CD4-positive, alpha-beta T cell (primary cell): Measurements from ENCODE around the gene TOPAZ1. TPM values are rescaled to one million over a fixed set of nuclear protein-coding genes. Genes with fewer than 3 reads are reported as not detected.

Experiments used
- ATAC-seq: fragments of 200-7000 bp; cut with Tn5 transposase; one replicate; pipeline ENCODE4 v1.10.0; 2022; ENCODE audit warnings: mild to moderate bottlenecking; ENCODE audit not compliant: poor library complexity
- CTCF ChIA-PET: fragments of 350-600 bp; sonication (Branson Sonifier 250); formaldehyde crosslinking; loops from one replicate; lab custom pipeline; 2021; ENCODE audit warnings: antibody characterized with exemption, inconsistent platforms; lab: Charles Lee
- POLR2A ChIA-PET: fragments of 350-600 bp; sonication (Branson Sonifier 250); formaldehyde crosslinking; loops from one replicate; lab custom pipeline; 2021; ENCODE audit warnings: antibody characterized with exemption, inconsistent platforms; lab: Charles Lee
- DNase-seq, 14 experiments: peaks; one replicate each; pipeline ENCODE4 v3.0.0-alpha.2; 2013 to 2020; ENCODE audit warnings: mixed read lengths in 2 of 14
- H3K27ac ChIP-seq, 2 donors: one replicate each; pipeline versions ENCODE4 v1.5.1 to v1.7.0; 2013; ENCODE audit warnings: low read length in 2 of 2, low read depth in 1 of 2, mild to moderate bottlenecking in 1 of 2
- H3K27me3 ChIP-seq, 2 experiments: 1 replicate in 1 of 2; 2 replicates in 1 of 2; pipeline versions ENCODE4 v1.6.1 to v1.7.0; 2013; ENCODE audit warnings: low read length in 2 of 2, control low read depth in 1 of 2, mild to moderate bottlenecking in 1 of 2, moderate library complexity in 1 of 2; ENCODE audit not compliant: insufficient read depth in 2 of 2, control insufficient read depth in 1 of 2
- H3K36me3 ChIP-seq: one replicate; pipeline ENCODE4 v1.6.1; 2013; ENCODE audit warnings: low read length, control low read depth; ENCODE audit not compliant: insufficient read depth
- H3K4me1 ChIP-seq: one replicate; pipeline ENCODE4 v1.6.1; 2013; ENCODE audit warnings: low read length, control low read depth; ENCODE audit not compliant: insufficient read depth
- H3K4me3 ChIP-seq: one replicate; pipeline ENCODE4 v1.5.1; 2013; ENCODE audit warnings: mild to moderate bottlenecking, low read length, moderate library complexity
- H3K9me3 ChIP-seq, 2 experiments: 1 replicate in 1 of 2; 2 replicates in 1 of 2; pipeline versions ENCODE4 v1.6.1 to v1.7.0; 2013; ENCODE audit warnings: low read length in 2 of 2, mild to moderate bottlenecking in 2 of 2, control low read depth in 1 of 2, moderate library complexity in 1 of 2; ENCODE audit not compliant: control insufficient read depth in 1 of 2, insufficient read depth in 1 of 2
- H3K27ac Mint-ChIP-seq: one replicate; pipeline ENCODE4 v1.8.0; 2020; ENCODE audit warnings: mixed read lengths
- H3K27me3 Mint-ChIP-seq: one replicate; pipeline ENCODE4 v1.8.0; 2021; ENCODE audit warnings: mixed read lengths
- H3K36me3 Mint-ChIP-seq: one replicate; pipeline ENCODE4 v1.8.0; 2021; ENCODE audit warnings: low read depth, mixed read lengths
- H3K4me1 Mint-ChIP-seq: one replicate; pipeline ENCODE4 v1.8.0; 2021; ENCODE audit warnings: low read depth, mixed read lengths
- H3K4me3 Mint-ChIP-seq: one replicate; pipeline ENCODE4 v1.8.0; 2020; ENCODE audit warnings: mild to moderate bottlenecking, mixed read lengths
- H3K9me3 Mint-ChIP-seq: one replicate; pipeline ENCODE4 v1.8.0; 2020; ENCODE audit warnings: mixed read lengths
- CTCF ChIP-seq: fragments of 200-600 bp; IDR thresholded peaks from one replicate; pipeline ENCODE4 v1.8.0; 2022; ENCODE audit warnings: antibody characterized with exemption, mild to moderate bottlenecking
- intact Hi-C, 2 experiments: fragments of 100-400 bp; cut with DNase I in 1 of 2; cut with micrococcal nuclease in 1 of 2; formaldehyde crosslinking; loops; one replicate each; pipeline versions ENCODE4 v1.15.1 to v1.9.0; 2023 to 2025; cut with DNase I, micrococcal nuclease
- total RNA-seq, 174 experiments: library from RNA in 2 of 174; stranded (reverse) in 2 of 174; gene quantifications; one replicate each; pipeline ENCODE4 v1.2.3 and lab custom pipeline; 2021 to 2026

TOPAZ1 gene
- total RNA-seq, 2 experiments from 2014 or later: not detected

GRCh38 chr3:44210967-44211366 is 30.7 kb upstream of the TOPAZ1 start:
- peaks cover 20% of the 10 kb centered on the region for H3K4me1 Mint-ChIP-seq
- no peaks in the 10 kb centered on the region for H3K36me3 ChIP-seq
- POLR2A ChIA-PET: no interaction called here
- DNase-seq (no peak), ATAC-seq (no peak)
- H3K27ac ChIP-seq: no peak overlapping the region
- H3K4me3 ChIP-seq: no peak overlapping the region
- no peak overlapping the region for H3K4me3 Mint-ChIP-seq
- H3K9me3 Mint-ChIP-seq: peaks cover 5% of the 10 kb centered on the region
- CTCF ChIA-PET: interaction anchor here (0.6 to 1.9 kb wide), 2 partner anchors 12 to 645 kb away, joined by 3 to 5 read pairs; no protein-coding TSS in a partner anchor
- TF ChIP-seq CTCF: no peak
- H3K27me3 ChIP-seq: peaks cover 16 to 18% of the 10 kb centered on the region in 2 experiments
- H3K27me3 Mint-ChIP-seq: peaks cover 78% of the 10 kb centered on the region
- intact Hi-C loops: no loop called here
- no peaks in the 10 kb centered on the region for H3K9me3 ChIP-seq
- peaks cover 13% of the 10 kb centered on the region for H3K4me1 ChIP-seq
- no peak overlapping the region for H3K27ac Mint-ChIP-seq
- no peaks in the 10 kb centered on the region for H3K36me3 Mint-ChIP-seq

DNA sequence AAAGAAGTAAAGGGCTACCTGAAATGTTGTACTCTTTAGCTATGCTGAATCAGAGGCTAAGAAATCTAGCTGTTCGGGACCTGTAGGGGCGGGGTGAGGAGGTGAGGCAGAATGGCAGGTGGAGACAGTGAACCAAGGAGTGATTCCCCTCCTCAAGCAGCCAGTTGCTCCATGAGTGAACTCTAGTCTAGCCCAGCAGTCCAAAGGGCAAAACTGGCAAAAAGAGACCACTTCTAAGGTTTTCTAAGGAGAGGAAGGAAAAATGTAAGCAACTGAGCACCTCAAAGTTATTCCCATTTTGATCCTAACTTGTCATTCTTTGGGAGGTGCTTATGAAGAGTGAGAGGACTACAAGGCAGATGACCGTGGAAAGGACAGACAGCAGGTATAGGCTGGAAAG is 19.3 kb upstream of the TOPAZ1 start:
- Mint-ChIP-seq H3K27me3 (peaks cover 60% of the 10 kb centered on the region), H3K4me3 (no peak overlapping the region), H3K4me1 (peaks cover 6% of the 10 kb centered on the region), H3K36me3 (no peaks in the 10 kb centered on the region), H3K9me3 (peaks cover 7% of the 10 kb centered on the region), H3K27ac (no peak overlapping the region)
- DNase-seq (no peak), ATAC-seq (no peak)
- no peaks in the 10 kb centered on the region for H3K4me1 ChIP-seq
- intact Hi-C loops: no loop called here
- H3K36me3 ChIP-seq: no peaks in the 10 kb centered on the region
- ChIA-PET CTCF (no interaction called here), POLR2A (no interaction called here)
- no peak overlapping the region for H3K27ac ChIP-seq
- no peaks in the 10 kb centered on the region for H3K9me3 ChIP-seq
- no peak for TF ChIP-seq CTCF
- peaks cover 8 to 16% of the 10 kb centered on the region in 2 experiments for H3K27me3 ChIP-seq
- H3K4me3 ChIP-seq: no peak overlapping the region

DNA sequence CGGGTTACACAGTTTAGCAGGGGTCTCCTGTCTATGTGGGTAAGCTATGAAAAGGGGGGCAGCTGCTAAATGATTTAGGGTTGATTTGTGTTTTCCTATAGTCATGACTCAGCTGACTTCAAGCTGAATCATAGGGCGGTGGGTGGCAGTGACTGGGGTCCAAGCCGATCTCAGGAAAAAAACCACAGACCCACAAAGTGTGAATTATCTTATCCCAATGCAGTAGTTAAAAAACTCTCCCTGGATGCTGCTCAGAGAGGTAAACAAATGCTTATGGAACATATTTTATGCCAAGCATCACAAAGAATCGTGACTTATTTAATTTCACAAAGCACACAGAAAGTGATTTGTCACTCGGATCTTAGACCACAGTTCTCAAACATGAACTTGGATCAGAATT is 18.4 kb upstream of the TOPAZ1 start:
- no peak for TF ChIP-seq CTCF
- ChIA-PET CTCF (no interaction called here), POLR2A (no interaction called here)
- peaks cover 56% of the 10 kb centered on the region for H3K27me3 Mint-ChIP-seq
- no peaks in the 10 kb centered on the region for H3K36me3 Mint-ChIP-seq
- intact Hi-C loops: no loop called here
- H3K4me1 ChIP-seq: no peaks in the 10 kb centered on the region
- peaks cover 8 to 16% of the 10 kb centered on the region in 2 experiments for H3K27me3 ChIP-seq
- peaks cover 9% of the 10 kb centered on the region for H3K4me1 Mint-ChIP-seq
- no peaks in the 10 kb centered on the region for H3K36me3 ChIP-seq
- no peak overlapping the region for H3K27ac ChIP-seq
- DNase-seq (no peak), ATAC-seq (no peak)
- H3K9me3 Mint-ChIP-seq: peaks cover 6% of the 10 kb centered on the region
- H3K27ac Mint-ChIP-seq: no peak overlapping the region
- H3K4me3 ChIP-seq: no peak overlapping the region
- no peaks in the 10 kb centered on the region for H3K9me3 ChIP-seq
- H3K4me3 Mint-ChIP-seq: no peak overlapping the region
